Stomach (tissue), 4 donors: ENCODE results near the gene S1PR2.

ENCODE experiments used
- CTCF ChIP-seq, 7 experiments: fragments of 450-650 bp in 4 of 7; fragments of 200-600 bp in 3 of 7; sonication (generic) in 3 of 7; IDR thresholded peaks; one replicate each; pipeline ENCODE4 v1.5.1; 2016 to 2019; ENCODE audit warnings: antibody characterized with exemption in 7 of 7, control low read depth in 2 of 7, mild to moderate bottlenecking in 1 of 7
- EP300 ChIP-seq: sonication (generic); formaldehyde crosslinking; IDR thresholded peaks from one replicate; pipeline ENCODE4 v1.6.1; 2017; ENCODE audit warnings: antibody characterized with exemption
- POLR2A ChIP-seq, 4 donors: fragments of 450-650 bp; IDR thresholded peaks; one replicate each; pipeline ENCODE4 v1.6.1; 2016; ENCODE audit warnings: antibody characterized with exemption in 4 of 4, control low read depth in 2 of 4, mild to moderate bottlenecking in 1 of 4, moderate library complexity in 1 of 4
- POLR2AphosphoS5 ChIP-seq, 3 donors: sonication (generic); formaldehyde crosslinking; IDR thresholded peaks; one replicate each; pipeline ENCODE4 v1.6.1; 2016; ENCODE audit warnings: antibody characterized with exemption in 3 of 3

GRCh38 chr19:10274589-10274988 lies 43.5 kb upstream of the S1PR2 start:
- TF ChIP-seq CTCF (IDR thresholded peaks at IDR 0.05) (no peak), POLR2A (IDR thresholded peaks at IDR 0.05) (no peak), EP300 (no peak), POLR2AphosphoS5 (IDR thresholded peaks at IDR 0.05) (no peak)
